ENCODE results near the gene FRY.

- TF ChIP-seq EZH2 (IDR thresholded peaks at IDR 0.05) (no peak), POLR2AphosphoS5 (IDR thresholded peaks at IDR 0.05; ENCODE audit: borderline replicate concordance, low read depth, low read length) (no peak)
These were observed 33.9 kb upstream of the FRY start for GRCh38 chr13:31997641-31998040.
